Stimulated activated CD4-positive, alpha-beta T cell treated with anti-CD3 and anti-CD28 coated beads, Interleukin-15, amount 100 ng/mL, for 24 hours (primary cell): ENCODE results near the gene KRT37.
"Not testable (repeated sequence)": the region's sequence is repeated elsewhere in the genome, so short reads cannot be mapped to it uniquely, and the experiment has no call there.

ENCODE experiments used
- DNase-seq: peaks from one replicate; pipeline ENCODE4 v3.0.0-alpha.2; 2020

The KRT37 gene

GRCh38 chr17:41403404-41404023 is 20.9 kb downstream of the KRT37 start:
- DNase-seq = no peak

- no peak for DNase-seq
These were observed 22.2 kb downstream of the KRT37 start for GRCh38 chr17:41402161-41402560.

- no peak for DNase-seq
These were observed 27.3 kb downstream of the KRT37 start, which contains the start of gene KRT31 for GRCh38 chr17:41396996-41397660. Gene KRT31 (minus strand): TSS chr17:41397608. CDS start chr17:41397539, 69 bp downstream.

- no peak for DNase-seq
These were observed 28.0 kb downstream of the KRT37 start for GRCh38 chr17:41396340-41396739.

GRCh38 chr17:41395611-41396010 is 28.8 kb downstream of the KRT37 start:
- DNase-seq = no peak

GRCh38 chr17:41395044-41395443 is 29.3 kb downstream of the KRT37 start:
- DNase-seq = not testable (repeated sequence)

- no peak for DNase-seq
These were observed 30.0 kb downstream of the KRT37 start for GRCh38 chr17:41394254-41394996.

GRCh38 chr17:41393826-41394225 is 30.6 kb downstream of the KRT37 start:
- DNase-seq = no peak

- DNase-seq = no peak
These were observed 31.1 kb downstream of the KRT37 start for GRCh38 chr17:41393294-41393693.

GRCh38 chr17:41392278-41392677 is 32.1 kb downstream of the KRT37 start:
- no peak for DNase-seq

GRCh38 chr17:41391535-41391934 is 32.9 kb downstream of the KRT37 start:
- DNase-seq = no peak

GRCh38 chr17:41390411-41390938 is 33.9 kb downstream of the KRT37 start:
- DNase-seq = no peak

GRCh38 chr17:41387670-41388069 is 36.7 kb downstream of the KRT37 start:
- DNase-seq = no peak

GRCh38 chr17:41386227-41386626 is 38.2 kb downstream of the KRT37 start:
- DNase-seq = no peak

GRCh38 chr17:41383690-41384089 is 40.7 kb downstream of the KRT37 start:
- DNase-seq = no peak

- no peak for DNase-seq
These were observed 42.0 kb downstream of the KRT37 start for GRCh38 chr17:41382394-41382793.

- DNase-seq = not testable (repeated sequence)
These were observed 42.4 kb downstream of the KRT37 start, which contains the start of gene KRT34 for GRCh38 chr17:41381943-41382342. Gene KRT34 (minus strand): TSS chr17:41382306. CDS start chr17:41382246, 60 bp downstream.

GRCh38 chr17:41380091-41380490 is 44.3 kb downstream of the KRT37 start:
- not testable (repeated sequence) for DNase-seq

- DNase-seq = no peak
These were observed 46.8 kb downstream of the KRT37 start for GRCh38 chr17:41377546-41377945.
